Vagina (tissue), 2 donors: ENCODE measurements around the gene USH1G.

Experiments
- POLR2A ChIP-seq, 2 donors: fragments of 450-650 bp; IDR thresholded peaks; one replicate each; pipeline ENCODE4 v1.6.1; 2017; ENCODE audit warnings: antibody characterized with exemption in 2 of 2, mild to moderate bottlenecking in 2 of 2, moderate library complexity in 2 of 2
- TF ChIP-seq, protein P1 (sequence below), 3 experiments: fragments of 450-650 bp in 2 of 3; fragments of 200-600 bp in 1 of 3; sonication (generic) in 1 of 3; IDR thresholded peaks; one replicate each; pipeline ENCODE4 v1.5.1; 2017 to 2019; ENCODE audit warnings: antibody characterized with exemption in 3 of 3, mild to moderate bottlenecking in 2 of 3, moderate library complexity in 2 of 3

DNA sequence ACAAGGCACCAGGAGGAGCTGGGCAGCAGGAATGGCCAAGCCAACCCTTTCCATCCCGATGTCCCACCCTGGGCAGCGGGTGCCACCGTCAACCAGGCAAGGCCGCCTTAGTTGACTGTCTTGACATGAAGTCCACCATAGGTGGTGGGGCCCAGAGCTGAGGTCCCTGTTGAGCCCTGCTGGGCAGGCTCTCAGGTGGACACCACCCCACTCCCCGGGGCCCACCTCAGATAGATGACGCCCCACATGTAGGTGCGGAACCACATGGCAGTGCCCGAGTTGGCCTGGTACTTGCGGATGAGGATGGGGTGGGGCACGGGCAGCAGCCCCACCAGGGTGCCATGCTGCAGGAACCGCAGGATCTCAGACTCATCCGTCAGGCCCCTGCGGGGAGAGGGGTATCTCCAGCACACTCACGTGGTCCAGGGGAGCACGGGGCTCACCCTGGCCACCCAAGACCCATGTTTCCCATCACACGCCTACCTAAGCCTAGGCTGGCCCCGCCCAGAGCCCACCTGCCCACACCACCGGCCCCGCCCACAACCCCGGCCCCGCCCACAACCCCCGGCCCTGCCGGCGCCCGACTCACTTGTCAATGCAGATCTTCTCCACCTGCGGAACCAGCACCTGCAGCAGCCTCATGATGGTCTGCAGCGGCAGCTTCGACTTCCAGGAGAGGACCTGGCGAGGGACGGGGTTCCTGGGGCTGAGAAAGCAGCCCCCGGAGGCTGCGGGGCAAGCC is 28.8 kb upstream of the USH1G start:
- TF ChIP-seq, protein P1, sequence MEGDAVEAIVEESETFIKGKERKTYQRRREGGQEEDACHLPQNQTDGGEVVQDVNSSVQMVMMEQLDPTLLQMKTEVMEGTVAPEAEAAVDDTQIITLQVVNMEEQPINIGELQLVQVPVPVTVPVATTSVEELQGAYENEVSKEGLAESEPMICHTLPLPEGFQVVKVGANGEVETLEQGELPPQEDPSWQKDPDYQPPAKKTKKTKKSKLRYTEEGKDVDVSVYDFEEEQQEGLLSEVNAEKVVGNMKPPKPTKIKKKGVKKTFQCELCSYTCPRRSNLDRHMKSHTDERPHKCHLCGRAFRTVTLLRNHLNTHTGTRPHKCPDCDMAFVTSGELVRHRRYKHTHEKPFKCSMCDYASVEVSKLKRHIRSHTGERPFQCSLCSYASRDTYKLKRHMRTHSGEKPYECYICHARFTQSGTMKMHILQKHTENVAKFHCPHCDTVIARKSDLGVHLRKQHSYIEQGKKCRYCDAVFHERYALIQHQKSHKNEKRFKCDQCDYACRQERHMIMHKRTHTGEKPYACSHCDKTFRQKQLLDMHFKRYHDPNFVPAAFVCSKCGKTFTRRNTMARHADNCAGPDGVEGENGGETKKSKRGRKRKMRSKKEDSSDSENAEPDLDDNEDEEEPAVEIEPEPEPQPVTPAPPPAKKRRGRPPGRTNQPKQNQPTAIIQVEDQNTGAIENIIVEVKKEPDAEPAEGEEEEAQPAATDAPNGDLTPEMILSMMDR (IDR thresholded peaks at IDR 0.05) = no peak
- no peak for TF ChIP-seq POLR2A (IDR thresholded peaks at IDR 0.05)
